DMS53 treated with DMSO at 0.1 percent for 48 hours (cell line): ENCODE measurements around the gene ZZZ3.
"Not testable (repeated sequence)": the region's sequence is repeated elsewhere in the genome, so short reads cannot be mapped to it uniquely, and the experiment has no call there.

Experiments used
- DNase-seq: peaks from one replicate; lab custom pipeline; 2025; ENCODE audit not compliant: unreplicated experiment; lab: John Stamatoyannopoulos, UW

The ZZZ3 gene

DNA sequence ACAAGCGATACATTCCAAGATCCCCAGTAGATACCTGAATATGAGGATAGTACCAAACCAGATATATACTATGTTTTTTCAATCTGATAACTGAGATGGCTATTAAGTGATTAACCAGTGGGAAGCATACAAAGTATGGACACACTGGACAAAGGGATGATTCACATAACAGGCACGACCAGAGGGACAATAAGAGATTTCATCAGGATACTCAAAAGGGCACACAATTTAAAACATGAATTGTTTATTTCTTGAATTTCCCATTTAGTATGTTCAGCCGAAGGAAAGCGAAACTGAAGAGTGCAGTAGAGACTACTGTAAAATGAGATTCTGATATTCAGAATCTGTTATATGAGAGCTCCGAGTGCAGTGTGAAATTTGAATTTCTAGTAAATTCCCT, 10.6 kb downstream of the ZZZ3 start:
- DNase-seq = no peak

DNA sequence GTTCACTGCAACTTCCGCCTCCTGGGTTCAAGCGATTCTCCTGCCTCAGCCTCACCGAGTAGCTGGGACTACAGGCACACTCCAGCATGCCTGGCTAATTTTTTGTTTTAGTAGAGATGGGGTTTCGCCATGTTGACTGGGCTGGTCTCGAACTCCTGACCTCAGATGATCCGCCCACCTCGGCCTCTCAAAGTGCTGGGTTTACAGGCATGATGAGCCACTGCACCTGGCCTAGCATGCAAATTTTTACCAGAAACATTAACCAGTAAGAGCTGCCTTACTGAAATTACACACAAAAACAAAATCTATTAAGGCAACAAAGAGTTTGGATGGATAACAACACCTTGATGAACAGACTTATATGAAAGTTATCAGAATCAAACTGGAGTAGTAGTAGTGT, 12.1 kb downstream of the ZZZ3 start:
- DNase-seq = no peak

DNA sequence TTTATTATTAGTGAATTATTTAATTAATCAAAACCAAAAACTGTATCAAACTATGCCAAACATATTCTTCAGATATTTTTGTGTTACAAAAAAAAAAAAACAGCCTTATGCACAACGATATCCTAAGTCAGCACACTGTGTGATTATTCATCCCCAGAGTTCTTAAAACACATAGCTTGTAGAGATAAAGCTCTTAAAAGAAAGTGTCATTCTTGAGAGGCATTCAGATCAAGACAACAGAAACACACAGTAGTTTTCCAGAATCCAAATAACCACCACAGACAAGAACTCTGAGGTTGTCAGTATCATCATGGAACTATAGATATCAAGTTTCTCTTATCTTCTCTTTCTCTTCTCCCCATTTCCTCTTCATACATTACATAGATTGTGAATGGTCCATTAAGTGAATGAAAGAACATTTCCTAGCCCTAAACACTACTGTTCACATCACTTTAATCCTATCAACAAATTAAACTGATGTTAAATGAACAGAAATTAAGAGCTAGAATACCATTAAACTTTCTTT, 13.5 kb downstream of the ZZZ3 start:
- no peak for DNase-seq

DNA sequence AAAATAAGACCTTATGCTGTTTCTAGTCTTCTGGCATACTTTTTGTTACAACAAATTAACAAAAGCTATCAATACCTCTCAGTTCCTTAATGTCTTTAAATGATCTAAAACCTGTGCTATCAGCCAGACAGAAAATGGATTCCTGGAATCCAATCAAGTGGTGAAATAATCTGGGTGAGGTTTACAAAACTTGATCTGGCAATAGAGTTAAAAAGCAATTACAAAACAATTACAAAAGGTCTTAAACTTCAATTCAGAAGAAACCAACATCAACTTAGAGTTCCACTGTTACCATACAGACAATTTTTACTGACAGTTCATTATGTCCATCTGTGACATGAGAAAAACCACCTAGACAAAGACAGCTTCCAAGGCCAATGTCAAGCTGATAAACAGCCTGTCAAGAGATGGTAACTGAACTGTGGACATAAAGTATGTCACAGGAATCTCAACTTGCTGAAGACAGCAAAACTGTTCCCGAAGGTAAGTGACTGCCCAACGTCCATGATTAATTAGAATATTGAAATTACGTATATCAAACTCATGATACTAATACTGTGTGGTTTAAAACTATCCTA, 17.4 kb downstream of the ZZZ3 start:
- DNase-seq = no peak

DNA sequence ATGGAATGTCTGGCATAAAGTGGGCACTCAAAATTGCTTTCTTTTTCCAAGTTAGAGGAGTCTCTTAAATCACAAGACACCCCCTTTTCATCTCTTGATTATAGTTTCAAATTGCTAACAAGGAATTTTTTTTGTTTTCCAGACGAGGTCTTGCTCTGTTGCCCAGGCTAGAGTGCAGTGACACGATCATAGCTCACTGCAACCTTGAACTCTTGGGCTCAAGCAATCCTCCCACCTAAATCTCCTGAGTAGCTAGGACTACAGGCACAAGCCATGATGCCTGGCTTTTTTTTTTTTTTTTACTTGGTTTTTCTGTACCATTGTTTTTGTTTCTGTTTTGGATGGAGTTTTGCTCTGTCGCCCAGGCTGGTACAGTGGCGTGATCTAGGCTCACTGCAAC, 20.8 kb downstream of the ZZZ3 start:
- no peak for DNase-seq

DNA sequence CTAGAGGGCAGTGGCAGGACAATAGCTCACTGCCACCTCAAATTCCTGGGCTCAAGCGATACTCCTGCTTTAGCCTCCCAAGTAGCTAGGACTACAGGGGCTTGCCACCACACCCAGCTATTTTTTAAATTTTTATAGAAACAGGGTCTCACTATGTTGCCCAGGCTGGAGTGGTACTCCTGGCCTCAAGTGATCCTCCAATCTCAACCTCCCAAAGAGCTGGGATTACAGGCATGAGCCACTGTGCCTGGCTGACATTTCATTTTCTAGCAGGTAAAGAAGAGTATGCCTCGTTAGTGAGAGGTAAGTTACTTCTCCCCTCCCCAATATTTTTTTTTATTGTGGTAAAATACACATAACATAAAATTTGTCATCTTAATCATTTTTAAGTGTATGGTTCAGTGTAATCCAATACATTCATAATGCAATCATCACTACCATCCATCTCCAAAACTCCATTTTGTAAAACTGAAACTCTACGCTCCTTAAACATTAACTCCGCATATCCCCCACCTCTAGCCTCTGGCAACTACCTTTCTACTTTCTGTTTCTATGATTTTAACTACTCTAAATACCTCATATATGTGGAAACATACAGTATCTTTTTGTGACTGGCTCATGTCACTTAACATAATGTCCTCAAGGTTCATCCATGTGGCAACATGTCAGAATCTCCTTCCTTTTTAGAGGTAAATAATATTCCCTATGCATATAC, 22.4 kb downstream of the ZZZ3 start:
- DNase-seq = no peak

DNA sequence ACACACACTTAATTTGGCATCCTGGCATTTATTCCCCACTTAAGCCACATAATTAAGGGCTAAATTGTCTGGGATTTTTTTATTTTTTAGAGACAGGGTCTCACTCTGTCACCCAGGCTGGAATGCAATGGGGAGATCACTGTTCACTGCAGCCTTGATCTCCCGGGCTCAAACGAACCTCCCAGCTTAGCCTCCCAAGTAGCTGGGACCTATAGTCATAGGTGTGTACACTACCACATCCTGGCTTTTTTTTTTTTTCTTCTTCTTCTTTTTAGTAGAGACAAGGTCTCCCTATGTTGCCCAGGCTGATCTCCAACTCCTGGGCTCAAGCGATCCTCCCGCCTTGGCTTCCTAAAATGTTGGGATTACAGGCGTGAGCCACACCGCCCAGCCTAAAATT, 24.2 kb downstream of the ZZZ3 start:
- DNase-seq = no peak

DNA sequence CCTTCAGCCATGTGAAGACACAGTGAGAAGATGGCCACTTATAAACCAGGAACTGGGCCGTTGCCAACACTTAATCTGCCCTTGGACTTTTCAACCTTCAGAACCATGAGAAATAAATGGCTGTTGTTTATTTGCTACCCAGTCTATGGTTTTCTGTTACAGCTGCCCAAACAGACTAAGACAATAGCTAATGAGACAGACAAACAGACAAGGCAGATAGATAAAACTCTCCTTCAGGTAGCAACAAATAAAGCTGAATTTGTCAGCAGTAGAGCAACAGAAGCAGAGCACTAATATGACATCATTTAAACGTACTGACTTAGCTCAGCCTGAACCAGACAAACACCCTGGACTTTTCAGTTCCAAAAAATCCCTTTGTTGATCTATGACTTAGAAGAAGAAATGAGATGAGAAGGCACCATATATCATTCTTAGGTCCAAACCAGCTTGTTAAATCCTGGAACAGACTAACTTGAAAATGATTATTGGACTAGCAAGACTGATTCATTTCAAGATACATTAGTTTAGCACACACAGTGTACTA, 27.0 kb downstream of the ZZZ3 start:
- peak; percentile 95 for DNase-seq

DNA sequence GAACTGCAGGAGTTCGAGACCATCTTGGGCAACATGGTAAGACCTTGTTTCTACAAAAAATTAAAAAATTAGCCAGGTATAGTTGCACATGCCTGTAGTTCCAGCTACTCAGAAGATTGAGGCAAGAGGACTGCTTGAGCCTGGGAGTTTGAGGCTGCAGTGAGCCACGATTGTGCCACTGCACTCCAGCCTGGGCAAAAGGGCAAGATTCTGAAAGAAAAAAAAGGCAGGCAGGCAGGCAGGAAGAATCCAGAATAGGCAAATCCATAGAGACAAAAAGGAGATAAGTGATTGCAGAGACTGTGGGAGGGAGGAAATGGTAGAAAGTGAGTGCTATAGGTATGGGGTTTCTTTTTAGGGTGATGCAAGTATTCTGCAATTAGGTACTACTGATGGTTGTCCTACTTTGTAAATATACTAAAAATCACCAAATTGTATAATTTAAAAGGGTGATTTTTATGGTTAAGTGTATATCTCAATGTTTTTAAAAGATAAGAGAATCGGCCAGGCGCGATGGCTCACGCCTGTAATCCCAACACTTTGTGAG, 29.4 kb downstream of the ZZZ3 start:
- DNase-seq = no peak

DNA sequence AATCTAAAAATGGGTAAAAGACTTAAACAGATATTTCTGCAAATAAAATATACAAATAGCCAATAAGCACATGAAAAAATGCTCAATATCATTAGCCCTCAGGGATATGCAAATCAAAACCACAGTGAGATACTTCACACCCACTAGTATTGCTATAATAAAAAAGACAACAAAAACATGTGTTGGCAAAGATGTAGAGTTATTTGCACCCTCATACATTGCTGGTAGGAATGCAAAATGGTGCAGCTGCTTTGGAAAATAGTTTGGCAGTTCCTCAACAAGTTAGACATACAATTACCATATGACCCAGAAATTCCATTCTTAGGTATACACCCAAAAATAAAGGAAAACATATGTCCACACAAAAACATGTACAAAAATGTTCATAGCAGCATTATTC, 30.2 kb downstream of the ZZZ3 start:
- no peak for DNase-seq

DNA sequence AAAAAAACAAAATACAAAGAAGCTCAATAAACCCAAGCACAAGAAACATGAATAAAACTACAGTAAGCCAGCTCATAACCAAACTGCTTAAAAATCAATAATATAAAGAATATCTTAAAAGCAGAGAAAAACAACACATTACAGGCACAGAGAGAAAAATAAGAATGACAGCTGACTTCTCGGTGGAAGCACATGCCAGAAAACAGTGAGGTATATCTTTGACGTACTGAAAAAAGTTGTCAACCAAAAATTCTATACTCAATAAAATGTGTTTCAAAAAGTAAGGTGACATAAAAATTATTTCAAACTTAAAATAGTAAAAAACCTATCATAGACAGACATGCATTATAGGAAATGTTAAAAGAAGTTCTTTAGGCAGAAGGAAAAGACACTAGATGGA, 33.3 kb downstream of the ZZZ3 start:
- DNase-seq = no peak

DNA sequence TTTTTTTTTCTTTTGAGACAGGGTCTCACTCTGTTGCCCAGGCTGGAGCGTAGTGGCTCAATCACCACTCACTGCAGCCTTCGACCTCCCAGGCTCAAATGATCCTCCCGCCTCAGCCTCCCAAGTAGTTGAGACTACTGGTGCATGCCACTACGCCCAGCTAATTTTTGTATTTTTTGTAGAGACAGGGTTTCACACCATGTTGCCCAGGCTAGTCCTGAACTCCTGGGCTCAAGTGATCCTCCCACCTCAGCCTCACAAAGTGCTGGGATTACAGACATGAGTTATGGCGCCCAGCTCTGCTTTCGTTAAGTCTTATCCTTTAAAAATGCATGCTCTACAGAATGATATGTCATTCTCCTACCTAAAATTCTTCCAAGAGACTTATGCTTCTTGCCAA, 36.2 kb downstream of the ZZZ3 start:
- DNase-seq = not testable (repeated sequence)

DNA sequence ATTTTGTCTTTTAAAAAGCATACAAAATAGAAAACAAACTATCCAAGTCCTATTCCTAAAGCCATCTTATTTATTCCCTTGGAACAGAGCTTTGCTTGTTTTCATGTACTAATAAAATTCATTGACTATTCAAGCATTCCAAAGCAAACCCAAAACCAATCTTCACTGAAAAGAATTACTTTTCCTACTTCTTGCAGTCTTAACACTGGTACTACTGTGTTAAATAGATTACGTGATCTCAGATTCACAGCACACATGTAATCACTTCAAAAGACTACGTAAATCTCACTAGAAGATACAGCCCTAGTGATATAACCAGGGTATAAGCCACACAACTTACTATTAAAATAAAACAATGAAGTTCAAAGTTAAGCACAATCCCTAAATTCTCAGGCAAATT, 39.0 kb downstream of the ZZZ3 start:
- DNase-seq = no peak

DNA sequence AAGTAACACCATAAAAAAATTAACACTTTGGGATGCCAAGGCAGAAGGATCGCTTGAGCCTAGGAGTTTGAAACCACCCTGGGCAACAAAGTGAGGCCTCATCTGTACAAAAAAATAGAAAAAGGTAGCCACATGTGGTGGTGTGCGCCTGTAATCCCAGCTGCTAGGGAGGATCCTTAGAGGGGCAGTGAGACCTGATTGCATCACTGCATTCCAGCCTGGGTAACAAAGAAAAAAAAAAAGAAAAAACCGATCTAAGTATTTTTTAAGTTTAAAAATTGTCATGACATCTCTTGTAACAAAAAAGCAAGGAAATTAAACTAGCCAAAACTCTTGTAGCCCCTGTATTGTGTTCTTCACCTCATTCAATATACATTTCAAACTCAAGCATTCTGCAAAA, 39.5 kb downstream of the ZZZ3 start:
- no peak for DNase-seq

DNA sequence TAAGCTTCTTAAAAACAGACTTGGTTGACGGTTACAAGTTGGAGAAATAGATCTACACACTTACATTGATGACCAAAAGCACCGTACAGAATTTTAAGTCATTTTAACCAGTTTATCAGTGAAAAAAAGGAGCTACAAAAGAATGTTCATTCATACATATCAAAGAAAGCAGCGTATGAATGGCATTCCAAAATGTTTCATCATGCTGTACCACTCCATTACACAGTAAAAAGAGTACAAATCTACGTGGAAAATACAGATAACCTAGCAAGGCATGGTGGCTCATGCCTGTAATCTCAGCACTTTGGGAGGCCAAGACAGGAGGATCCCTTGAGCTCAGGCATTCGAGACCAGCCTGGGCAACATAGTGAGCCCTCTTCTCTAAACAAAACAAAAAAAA, 40.3 kb downstream of the ZZZ3 start:
- no peak for DNase-seq

DNA sequence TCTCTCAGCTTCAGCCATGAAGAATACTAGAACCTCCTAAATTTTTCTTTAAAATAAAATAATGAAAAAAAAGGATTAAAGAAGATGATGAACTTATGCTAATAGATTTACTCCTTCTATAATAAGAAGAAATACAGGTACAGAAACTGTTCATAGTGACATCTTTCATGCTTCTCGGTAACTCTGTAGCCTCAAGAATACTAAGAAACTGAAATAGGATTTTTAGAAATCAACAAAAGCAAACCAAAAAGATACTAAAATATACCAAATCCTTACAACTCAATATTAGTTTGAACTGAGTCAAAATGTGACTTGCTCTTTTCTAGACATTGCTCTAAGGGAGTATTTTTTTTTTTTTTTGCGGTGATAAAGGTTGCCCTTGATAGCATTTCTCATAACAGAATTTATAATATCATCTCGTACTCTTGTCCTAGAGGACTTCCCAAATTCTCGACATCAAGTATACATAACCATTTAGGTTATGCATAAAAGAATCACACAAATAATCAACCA, 42.8 kb downstream of the ZZZ3 start:
- no peak for DNase-seq

DNA sequence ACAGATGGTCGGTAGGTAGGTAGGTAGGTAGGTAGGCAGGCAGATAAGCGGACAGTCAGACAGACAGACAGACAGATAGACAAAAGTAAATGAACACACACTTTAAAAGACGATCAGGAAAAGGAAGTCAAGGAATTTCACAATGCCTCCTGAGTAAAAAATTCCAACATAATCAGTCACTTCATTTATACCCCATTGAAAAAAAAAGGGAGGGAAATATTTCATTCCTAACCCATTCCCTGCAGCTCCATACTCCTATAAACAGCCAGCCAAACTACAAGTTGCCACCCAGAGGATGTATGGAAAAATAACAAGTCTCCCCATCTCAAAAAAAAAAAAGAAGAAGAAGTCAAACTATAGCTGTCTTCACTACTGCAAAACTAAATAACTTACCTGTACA, 43.4 kb downstream of the ZZZ3 start:
- no peak for DNase-seq

DNA sequence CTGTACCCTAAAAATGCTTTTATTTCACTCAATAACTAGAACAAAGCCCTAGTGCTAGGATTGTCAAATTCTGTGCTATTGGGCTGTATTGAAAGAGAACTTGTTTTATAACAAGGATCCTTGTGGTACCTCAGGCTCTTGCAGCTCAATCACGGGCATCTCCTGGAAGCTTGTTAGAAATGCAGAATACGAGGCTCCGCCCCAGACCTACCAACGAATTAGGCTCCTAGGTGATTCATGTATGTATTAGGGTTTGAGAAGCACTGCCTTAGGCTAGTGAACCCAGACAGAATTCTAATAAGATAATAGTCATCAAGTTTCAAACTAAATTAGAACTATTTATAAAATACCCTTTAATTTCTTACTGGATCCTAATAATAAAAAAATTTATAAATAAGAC, 45.6 kb downstream of the ZZZ3 start:
- DNase-seq = no peak
